K562 (cell line): Measurements from ENCODE around the gene FBXO10. TPM values are rescaled to one million over a fixed set of nuclear protein-coding genes. Genes with fewer than 3 reads are reported as not detected.

Experiments used
- AFF1 ChIP-seq, 2 experiments: fragments of 450-650 bp; IDR thresholded peaks; 2 replicates each; pipeline ENCODE4 v1.6.1; 2018; ENCODE audit warnings: mild to moderate bottlenecking in 2 of 2, low read depth in 1 of 2; ENCODE audit not compliant: partially characterized antibody in 2 of 2
- ARHGAP35 ChIP-seq: fragments of 450-650 bp; IDR thresholded peaks from 2 replicates; pipeline ENCODE4 v1.6.1; 2018; ENCODE audit not compliant: partially characterized antibody
- BHLHE40 ChIP-seq: IDR thresholded peaks from 2 replicates; pipeline ENCODE4 v1.6.1; 2011; ENCODE audit warnings: low read length, improper control_type of control experiment
- C11orf30 ChIP-seq: fragments of 450-650 bp; IDR thresholded peaks from 2 replicates; pipeline ENCODE4 v1.6.1; 2016; ENCODE audit warnings: low read depth, mild to moderate bottlenecking
- CBX1 ChIP-seq: sonication (generic); IDR thresholded peaks from 2 replicates; pipeline ENCODE4 v1.6.1; 2016; ENCODE audit warnings: antibody characterized with exemption, low read depth, mild to moderate bottlenecking
- CEBPB ChIP-seq: fragments of 450-650 bp; IDR thresholded peaks from 2 replicates; pipeline ENCODE4 v1.6.1; 2016; ENCODE audit warnings: missing genetic modification characterization, missing compliant biosample characterization
- ETV6 ChIP-seq, 3 experiments: fragments of 150-350 bp in 1 of 3; sonication (generic) in 1 of 3; formaldehyde crosslinking in 1 of 3; IDR thresholded peaks; 2 replicates each; pipeline versions ENCODE4 v1.6.1 to v1.8.0; 2014 to 2022; ENCODE audit warnings: borderline replicate concordance in 2 of 3, low read depth in 2 of 3, antibody characterized with exemption in 1 of 3, low read length in 1 of 3, mild to moderate bottlenecking in 1 of 3, missing genetic modification reagents in 1 of 3
- HDAC6 ChIP-seq: IDR thresholded peaks from 2 replicates; pipeline ENCODE4 v1.6.1; 2012; ENCODE audit warnings: low read depth, mild to moderate bottlenecking, control low read depth, inconsistent platforms, low read length, moderate library complexity
- LCOR ChIP-seq: sonication (generic); formaldehyde crosslinking; IDR thresholded peaks from 2 replicates; pipeline ENCODE4 v1.8.0; 2022; ENCODE audit warnings: mild to moderate bottlenecking, missing genetic modification reagents
- MITF ChIP-seq: IDR thresholded peaks from 2 replicates; pipeline ENCODE4 v1.6.1; 2014; ENCODE audit warnings: antibody characterized with exemption
- NRF1 ChIP-seq, 2 experiments: fragments of 450-650 bp; IDR thresholded peaks in 1 of 2; conservative IDR thresholded peaks in 1 of 2; 2 replicates each; pipeline ENCODE4 v1.6.1; 2014; ENCODE audit warnings: mild to moderate bottlenecking in 2 of 2
- RHOXF2B ChIP-seq: fragments of 250-450 bp; sonication (Bioruptor Pico); conservative IDR thresholded peaks from 2 replicates; pipeline ENCODE4 v1.5.1; 2021
- SAFB2 ChIP-seq: fragments of 200-400 bp; formaldehyde crosslinking; IDR thresholded peaks from 2 replicates; pipeline ENCODE4 v1.6.1; 2018; ENCODE audit warnings: borderline replicate concordance, low read length, low read depth, moderate library complexity; ENCODE audit not compliant: severe bottlenecking
- ZNF263 ChIP-seq: sonication (generic); formaldehyde crosslinking; IDR thresholded peaks from 2 replicates; pipeline ENCODE4 v1.8.0; 2022; ENCODE audit warnings: mild to moderate bottlenecking, missing genetic modification reagents, borderline replicate concordance
- ZNF408 ChIP-seq: fragments of 250-450 bp; sonication (Bioruptor Pico); IDR thresholded peaks from 2 replicates; pipeline ENCODE4 v1.4.0; 2020; ENCODE audit warnings: low read depth, mild to moderate bottlenecking, moderate library complexity
- ZNF639 ChIP-seq, 2 experiments: fragments of 200-800 bp in 1 of 2; sonication (Bioruptor generic) in 1 of 2; sonication (generic) in 1 of 2; formaldehyde crosslinking in 1 of 2; IDR thresholded peaks in 1 of 2; conservative IDR thresholded peaks in 1 of 2; 2 replicates each; pipeline versions ENCODE4 v1.5.0 to v1.6.1; 2016 to 2020; ENCODE audit warnings: missing compliant biosample characterization in 1 of 2, missing genetic modification characterization in 1 of 2, missing genetic modification reagents in 1 of 2
- polyA plus RNA-seq, 8 experiments: library from polyadenylated mRNA; depleted of rRNA in 4 of 8; stranded (reverse) in 5 of 8; unstranded in 3 of 8; fragments of >200 nt; fragmentation: Nextera tagmentation in 2 of 8; fragmentation: Illumina TruSeq in 1 of 8; extraction: Ambion mirVana in 2 of 8; extraction: Trizol in 1 of 8; gene quantifications; 2 replicates each; pipeline versions ENCODE4 v1.2.1 to v1.2.3, GENCODE V29; 2011 to 2014; ENCODE audit warnings: inconsistent platforms in 1 of 8, missing spikeins in 1 of 8
- total RNA-seq, 7 experiments: library from RNA; depleted of rRNA in 6 of 7; stranded (reverse); fragments of >200 nt in 6 of 7; fragmentation: Illumina TruSeq in 2 of 7; extraction: Trizol in 2 of 7; gene quantifications; 2 replicates each; pipeline versions ENCODE4 v1.2.1 to v1.2.3, GENCODE V29; 2011 to 2021; ENCODE audit warnings: low replicate concordance in 1 of 7
- TF ChIP-seq, protein P1 (sequence below): fragments of 450-650 bp; IDR thresholded peaks from 2 replicates; pipeline ENCODE4 v1.6.1; 2016; ENCODE audit warnings: borderline replicate concordance

FBXO10 gene
- total and polyA plus RNA-seq, 9 of the 15 experiments (the other 6 are each of a cell fraction or from before 2014, with no cell fraction given), result 0.84 to 9.9 (median 6.0) TPM

DNA sequence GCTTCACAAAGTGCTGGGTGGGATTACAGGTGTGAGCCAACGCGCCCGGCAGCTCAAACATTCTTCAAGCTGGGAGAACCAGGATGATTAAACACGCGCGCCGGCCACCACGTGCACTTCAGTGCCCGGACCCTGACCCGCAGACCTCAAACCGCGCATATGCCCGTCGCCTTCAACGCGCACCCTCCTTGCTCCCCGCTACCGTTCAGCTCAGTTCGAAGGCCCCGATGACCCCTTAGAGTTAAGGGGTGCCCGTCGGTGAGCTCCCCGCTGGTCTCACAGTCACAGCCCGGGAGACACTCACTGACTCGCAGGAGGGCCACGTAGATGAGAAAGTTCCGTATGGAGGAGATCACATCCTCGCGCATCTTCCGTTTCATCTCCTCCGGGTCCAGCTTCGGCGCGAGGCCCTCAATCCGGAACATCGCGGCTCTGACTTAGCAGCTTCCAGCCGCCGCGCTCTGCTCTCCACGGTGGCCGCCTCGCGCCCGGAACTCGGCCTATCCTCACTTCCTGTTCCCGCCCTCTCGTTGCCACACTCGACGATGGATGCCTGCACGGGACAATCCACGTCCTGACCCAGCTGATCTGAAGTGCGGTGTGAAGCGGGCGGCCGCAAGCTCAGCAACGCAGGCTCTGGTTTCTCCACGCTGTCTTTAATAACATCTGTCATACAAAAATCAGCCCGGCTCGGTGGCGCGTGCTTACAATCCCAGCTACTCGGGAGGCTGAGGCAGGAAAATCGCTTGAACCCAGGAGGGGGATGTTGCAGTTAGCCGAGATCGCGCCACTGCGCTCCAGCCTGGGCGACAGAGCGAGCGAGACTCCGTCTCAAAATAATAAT is 16.1 kb upstream of the FBXO10 start, which contains the start of gene TOMM5 (continued):
- no peak; a peak in 2 of 4 replicates for TF ChIP-seq ZNF639 (CRISPR knock-in tag; conservative IDR thresholded peaks at IDR 0.05 in 1 of 2, IDR thresholded peaks at IDR 0.05 in 1 of 2)
- TF ChIP-seq, protein P1, sequence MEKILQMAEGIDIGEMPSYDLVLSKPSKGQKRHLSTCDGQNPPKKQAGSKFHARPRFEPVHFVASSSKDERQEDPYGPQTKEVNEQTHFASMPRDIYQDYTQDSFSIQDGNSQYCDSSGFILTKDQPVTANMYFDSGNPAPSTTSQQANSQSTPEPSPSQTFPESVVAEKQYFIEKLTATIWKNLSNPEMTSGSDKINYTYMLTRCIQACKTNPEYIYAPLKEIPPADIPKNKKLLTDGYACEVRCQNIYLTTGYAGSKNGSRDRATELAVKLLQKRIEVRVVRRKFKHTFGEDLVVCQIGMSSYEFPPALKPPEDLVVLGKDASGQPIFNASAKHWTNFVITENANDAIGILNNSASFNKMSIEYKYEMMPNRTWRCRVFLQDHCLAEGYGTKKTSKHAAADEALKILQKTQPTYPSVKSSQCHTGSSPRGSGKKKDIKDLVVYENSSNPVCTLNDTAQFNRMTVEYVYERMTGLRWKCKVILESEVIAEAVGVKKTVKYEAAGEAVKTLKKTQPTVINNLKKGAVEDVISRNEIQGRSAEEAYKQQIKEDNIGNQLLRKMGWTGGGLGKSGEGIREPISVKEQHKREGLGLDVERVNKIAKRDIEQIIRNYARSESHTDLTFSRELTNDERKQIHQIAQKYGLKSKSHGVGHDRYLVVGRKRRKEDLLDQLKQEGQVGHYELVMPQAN, result peak; percentile 93
- TF ChIP-seq ZNF263 (CRISPR knock-in tag), result peak; percentile 45; the same call in 1 of the 2 replicates
- TF ChIP-seq ARHGAP35, result no peak
- TF ChIP-seq NRF1 (conservative IDR thresholded peaks at IDR 0.05 in 1 of 2, IDR thresholded peaks at IDR 0.05 in 1 of 2), result peak; percentile 59 to 67
- TF ChIP-seq CEBPB (tag), result peak; percentile 98
- TF ChIP-seq HDAC6, result no peak
- peak; percentile 40 for TF ChIP-seq MITF
- TF ChIP-seq SAFB2, result no peak
- no peak for TF ChIP-seq AFF1 (IDR thresholded peaks at IDR 0.05; ENCODE audit: low read depth in 1 of 2, partially characterized antibody in 2 of 2)
- TF ChIP-seq BHLHE40, result peak; percentile 97
- peak; percentile 79 for TF ChIP-seq C11orf30
- peak; percentile 95 for TF ChIP-seq LCOR (CRISPR knock-in tag)
- TF ChIP-seq CBX1, result peak; percentile 14; the same call in 1 of the 2 replicates
- TF ChIP-seq ZNF408, result no peak
- no peak for TF ChIP-seq RHOXF2B (CRISPR knock-in tag)
- TF ChIP-seq ETV6 (IDR thresholded peaks at IDR 0.05; ENCODE audit: borderline replicate concordance in 1 of 2, low read depth in 2 of 2, low read length in 1 of 2), result no peak
- TF ChIP-seq ETV6 (CRISPR knock-in tag; IDR thresholded peaks at IDR 0.05; ENCODE audit: borderline replicate concordance), result no peak
